ENCODE measurements around the gene KRT8.
A peak's percentile ranks its signal among the peaks of the same experiment; 100 is the strongest.

Gene KRT8

DNA sequence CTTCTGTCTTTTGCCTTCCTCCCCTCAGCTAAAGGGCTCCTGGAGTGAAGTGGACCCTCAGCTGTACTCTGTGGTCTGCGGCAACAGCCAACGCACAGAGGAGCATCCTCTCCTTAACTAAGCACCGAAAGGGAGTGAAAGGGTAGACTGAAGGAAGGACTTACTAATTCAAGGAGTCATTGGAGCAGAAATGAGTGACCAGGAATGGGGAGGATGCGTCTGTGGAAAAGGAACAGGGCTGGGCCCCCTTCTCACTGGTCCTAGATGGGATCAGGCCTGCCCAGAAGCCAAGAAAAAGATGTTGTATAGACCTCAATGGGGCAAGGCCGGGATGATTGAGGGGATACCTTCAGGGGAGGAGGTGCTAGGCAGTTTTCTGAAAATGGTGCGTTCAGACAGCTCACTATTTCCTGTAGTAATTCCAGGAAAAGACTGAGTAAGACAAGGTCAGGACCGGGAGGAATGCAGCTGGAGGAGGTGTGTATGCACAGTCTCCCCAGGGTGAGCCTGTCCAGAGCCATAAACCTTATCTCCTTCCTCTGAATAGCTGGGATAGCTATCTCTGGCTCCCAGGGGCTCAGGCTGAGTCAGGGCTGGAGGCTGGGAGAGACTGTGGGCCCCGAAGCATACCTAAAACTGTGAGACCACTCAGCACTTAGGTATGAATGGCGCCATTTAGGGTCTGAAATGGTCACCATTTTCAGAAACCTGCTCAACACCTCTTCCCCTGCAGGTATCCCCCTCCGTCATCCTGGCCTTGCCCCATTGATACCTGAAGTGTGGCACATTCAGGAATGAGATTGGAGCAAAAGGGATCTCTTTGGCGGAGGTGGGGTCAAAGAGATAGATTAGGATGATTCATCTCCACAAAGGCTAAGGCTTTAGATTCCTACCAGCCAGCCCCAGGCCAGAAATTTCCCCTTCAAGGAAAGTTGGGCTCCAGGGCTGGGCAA is 20.2 kb upstream of the KRT8 start:
- Histone ChIP-seq H3K4me3 (ENCODE audit: low read length) (no peak overlapping the region), H3K9ac (ENCODE audit: low read depth, low read length) (no peak overlapping the region; the same call in 1 of the 2 replicates), H3K9me3 (ENCODE audit: insufficient read depth, low read depth, low read length) (no peaks in the 10 kb centered on the region), H3K4me1 (ENCODE audit: insufficient read depth, low read length) (peaks cover 34% of the 10 kb centered on the region), H3K36me3 (ENCODE audit: insufficient read depth, low read length) (no peaks in the 10 kb centered on the region), H3K27ac (ENCODE audit: low read depth, low read length) (peak overlapping the region; percentile 80), H3K27me3 (ENCODE audit: insufficient read depth, low read length) (no peaks in the 10 kb centered on the region)
- WGBS = 77% methylated on average over 11 of the region's 11 CpGs

DNA sequence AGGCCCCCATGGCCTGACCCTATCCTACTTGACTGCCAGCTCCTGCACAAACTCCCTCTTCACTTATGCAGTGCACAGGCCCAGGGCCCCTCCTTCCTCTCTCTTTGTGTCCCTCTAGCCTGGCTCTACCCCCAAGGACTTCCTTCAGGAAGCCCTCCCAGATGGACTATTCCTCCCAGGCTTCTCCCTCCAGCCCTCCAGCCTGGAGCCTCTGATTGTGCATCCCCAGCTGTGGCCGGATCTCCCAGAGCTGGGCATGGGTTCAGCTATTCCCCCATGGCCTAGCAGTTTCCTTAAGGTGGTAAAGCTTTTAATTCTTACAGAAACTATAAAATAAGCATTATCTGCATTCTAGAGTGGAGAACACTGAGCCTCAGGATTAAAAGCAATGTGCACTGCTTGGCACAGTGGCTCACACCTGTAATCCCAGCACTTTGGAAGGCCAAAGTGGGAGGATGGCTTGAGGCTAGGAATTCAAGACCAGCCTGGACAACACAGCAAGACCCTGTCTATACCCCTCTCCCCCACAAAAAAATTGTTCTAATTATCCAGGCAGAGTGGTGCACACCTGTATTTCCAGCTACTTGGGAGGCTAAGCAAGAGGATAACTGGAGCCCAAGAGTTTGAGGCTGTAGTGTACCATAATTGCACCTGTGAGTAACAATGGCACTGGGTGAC is 16.8 kb upstream of the KRT8 start:
- no peak overlapping the region for H3K27ac ChIP-seq (ENCODE audit: low read depth, low read length)
- 53% methylated on average over 1 of the region's 1 CpG for WGBS
- H3K36me3 ChIP-seq (ENCODE audit: insufficient read depth, low read length) = no peaks in the 10 kb centered on the region
- H3K4me3 ChIP-seq (ENCODE audit: low read length) = no peak overlapping the region
- H3K27me3 ChIP-seq (ENCODE audit: insufficient read depth, low read length) = no peaks in the 10 kb centered on the region
- no peak overlapping the region for H3K9ac ChIP-seq (ENCODE audit: low read depth, low read length)
- no peaks in the 10 kb centered on the region for H3K9me3 ChIP-seq (ENCODE audit: insufficient read depth, low read depth, low read length)
- peaks cover 30% of the 10 kb centered on the region for H3K4me1 ChIP-seq (ENCODE audit: insufficient read depth, low read length)

DNA sequence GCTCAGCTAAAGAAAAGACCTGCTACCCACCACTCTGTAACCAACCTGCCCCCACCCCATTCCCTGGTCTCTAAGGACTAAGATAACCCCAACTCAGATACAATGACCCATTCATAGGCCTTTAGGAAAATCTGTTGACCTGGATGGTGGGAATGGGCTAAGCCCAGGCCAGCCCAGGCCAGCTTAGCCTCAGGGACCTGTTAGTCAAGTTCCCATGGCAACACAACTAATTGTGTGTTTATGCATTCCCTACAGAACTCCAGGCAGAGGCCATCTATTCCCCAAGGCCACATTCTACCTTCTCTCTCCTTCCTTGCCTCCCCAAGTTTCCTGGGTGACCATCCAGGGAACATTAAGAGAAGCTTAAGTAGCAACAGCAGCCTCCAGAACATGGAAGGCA is 16.1 kb upstream of the KRT8 start:
- no peak overlapping the region for H3K9ac ChIP-seq (ENCODE audit: low read depth, low read length)
- no peak overlapping the region for H3K27ac ChIP-seq (ENCODE audit: low read depth, low read length)
- H3K4me1 ChIP-seq (ENCODE audit: insufficient read depth, low read length) = peaks cover 23% of the 10 kb centered on the region

DNA sequence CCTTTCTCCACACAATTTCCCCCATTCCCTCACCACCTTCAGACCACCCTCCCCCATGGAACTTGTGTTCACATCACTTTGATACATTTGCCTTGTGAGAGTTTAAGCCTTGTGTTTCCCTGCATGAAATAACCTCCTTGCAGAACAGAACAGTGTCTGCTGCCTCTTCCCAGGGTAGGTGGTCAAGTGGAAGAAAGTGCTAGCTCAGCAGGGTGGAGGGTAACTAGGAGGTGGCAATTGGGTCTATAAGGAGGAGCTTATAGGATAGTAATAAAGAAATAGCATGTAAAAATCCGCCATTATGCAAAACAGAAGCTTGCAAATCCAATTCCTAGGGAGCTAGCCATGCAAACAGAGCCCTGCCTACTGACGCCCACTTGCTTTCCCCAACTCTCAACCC is 13.9 kb upstream of the KRT8 start:
- no peak overlapping the region for H3K27ac ChIP-seq (ENCODE audit: low read depth, low read length)
- 92% methylated on average over 2 of the region's 2 CpGs for whole genome bisulfite sequencing
- H3K9ac ChIP-seq (ENCODE audit: low read depth, low read length) = no peak overlapping the region
- H3K36me3 ChIP-seq (ENCODE audit: insufficient read depth, low read length) = no peaks in the 10 kb centered on the region
- H3K9me3 ChIP-seq (ENCODE audit: insufficient read depth, low read depth, low read length) = no peaks in the 10 kb centered on the region
- H3K27me3 ChIP-seq (ENCODE audit: insufficient read depth, low read length) = no peaks in the 10 kb centered on the region
- no peak overlapping the region for H3K4me3 ChIP-seq (ENCODE audit: low read length)
- peaks cover 8% of the 10 kb centered on the region; the same call in 1 of the 2 replicates for H3K4me1 ChIP-seq (ENCODE audit: insufficient read depth, low read length)

More for the DNA sequence above, 16.1 kb upstream of the KRT8 start:
- Histone ChIP-seq H3K4me3 (ENCODE audit: low read length) (no peak overlapping the region), H3K27me3 (ENCODE audit: insufficient read depth, low read length) (no peaks in the 10 kb centered on the region), H3K9me3 (ENCODE audit: insufficient read depth, low read depth, low read length) (no peaks in the 10 kb centered on the region), H3K36me3 (ENCODE audit: insufficient read depth, low read length) (no peaks in the 10 kb centered on the region)

DNA sequence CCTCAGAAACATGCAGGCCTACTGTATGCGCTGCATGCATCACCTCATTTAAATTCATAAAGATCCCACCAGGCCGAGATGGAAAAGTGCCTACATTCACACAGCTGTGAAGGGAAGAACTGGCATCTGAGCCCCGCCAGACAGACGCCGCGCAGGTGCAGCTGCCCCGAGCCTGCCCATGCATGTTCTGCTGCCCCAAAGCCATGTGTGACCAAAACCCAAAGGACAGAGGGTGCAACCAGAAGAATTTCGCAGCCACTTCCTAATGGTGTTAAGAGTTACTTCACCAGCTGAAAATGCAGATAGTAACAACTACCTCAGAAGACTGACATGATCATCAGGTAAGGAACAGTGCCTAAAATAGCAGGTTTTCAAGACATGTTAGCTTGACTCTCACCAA is 13.5 kb upstream of the KRT8 start:
- Histone ChIP-seq H3K9ac (ENCODE audit: low read depth, low read length) (no peak overlapping the region), H3K4me1 (ENCODE audit: insufficient read depth, low read length) (peaks cover 8% of the 10 kb centered on the region; the same call in 1 of the 2 replicates), H3K36me3 (ENCODE audit: insufficient read depth, low read length) (no peaks in the 10 kb centered on the region), H3K9me3 (ENCODE audit: insufficient read depth, low read depth, low read length) (no peaks in the 10 kb centered on the region), H3K27me3 (ENCODE audit: insufficient read depth, low read length) (no peaks in the 10 kb centered on the region), H3K27ac (ENCODE audit: low read depth, low read length) (no peak overlapping the region), H3K4me3 (ENCODE audit: low read length) (no peak overlapping the region)
- 93% methylated on average over 8 of the region's 8 CpGs for WGBS

DNA sequence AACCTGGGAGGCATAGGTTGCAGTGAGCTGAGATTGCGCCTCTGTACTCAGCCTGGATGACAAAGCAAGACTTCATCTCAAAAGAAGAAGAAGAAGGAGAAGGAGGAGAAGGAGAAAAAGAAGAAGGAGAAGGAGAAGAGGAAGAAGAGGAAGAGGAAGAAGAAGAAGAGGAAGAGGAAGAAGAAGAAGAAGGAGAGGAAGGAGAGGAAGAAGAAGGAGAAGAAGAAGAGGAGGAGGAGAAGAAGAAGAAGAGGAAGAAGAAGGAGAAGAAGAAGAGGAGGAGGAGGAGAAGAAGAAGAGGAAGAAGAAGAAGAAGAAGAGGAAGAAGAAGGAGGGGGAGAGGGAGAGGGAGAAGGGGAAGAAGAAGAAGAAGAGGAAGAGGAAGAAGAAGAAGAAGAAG is 12.9 kb upstream of the KRT8 start:
- peaks cover 8% of the 10 kb centered on the region; the same call in 1 of the 2 replicates for H3K4me1 ChIP-seq (ENCODE audit: insufficient read depth, low read length)

DNA sequence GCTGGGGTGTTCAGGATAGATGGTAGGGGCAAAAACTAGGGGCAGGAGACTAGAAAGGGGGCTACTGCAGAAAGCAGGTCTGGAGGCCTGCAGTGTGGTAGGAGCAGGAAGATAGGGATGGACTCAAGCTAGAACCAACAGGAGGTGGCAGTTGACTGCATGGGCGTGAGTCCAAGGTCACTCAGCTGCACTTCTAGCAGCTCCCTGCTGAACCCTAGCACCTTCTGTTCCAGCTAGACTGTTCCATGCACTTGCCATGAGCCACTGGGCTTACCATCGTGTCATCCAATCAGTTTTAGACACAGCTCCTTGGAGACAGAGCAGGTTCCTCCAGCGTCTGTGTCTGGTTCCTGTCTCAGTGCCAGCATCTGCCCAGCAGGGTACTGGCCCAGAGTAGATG is 11.3 kb upstream of the KRT8 start:
- Histone ChIP-seq H3K4me1 (ENCODE audit: insufficient read depth, low read length) (peaks cover 5% of the 10 kb centered on the region; the same call in 1 of the 2 replicates), H3K4me3 (ENCODE audit: low read length) (no peak overlapping the region), H3K9me3 (ENCODE audit: insufficient read depth, low read depth, low read length) (no peaks in the 10 kb centered on the region), H3K9ac (ENCODE audit: low read depth, low read length) (no peak overlapping the region), H3K27ac (ENCODE audit: low read depth, low read length) (no peak overlapping the region), H3K27me3 (ENCODE audit: insufficient read depth, low read length) (no peaks in the 10 kb centered on the region), H3K36me3 (ENCODE audit: insufficient read depth, low read length) (no peaks in the 10 kb centered on the region)
- WGBS = 90% methylated on average over 3 of the region's 3 CpGs

More for the DNA sequence above, 12.9 kb upstream of the KRT8 start:
- H3K4me3 ChIP-seq (ENCODE audit: low read length) = no peak overlapping the region
- H3K27me3 ChIP-seq (ENCODE audit: insufficient read depth, low read length) = no peaks in the 10 kb centered on the region
- no peak overlapping the region for H3K9ac ChIP-seq (ENCODE audit: low read depth, low read length)
- no peak overlapping the region for H3K27ac ChIP-seq (ENCODE audit: low read depth, low read length)
- H3K9me3 ChIP-seq (ENCODE audit: insufficient read depth, low read depth, low read length) = no peaks in the 10 kb centered on the region
- WGBS = 100% methylated on average over 1 of the region's 1 CpG
- no peaks in the 10 kb centered on the region for H3K36me3 ChIP-seq (ENCODE audit: insufficient read depth, low read length)

DNA sequence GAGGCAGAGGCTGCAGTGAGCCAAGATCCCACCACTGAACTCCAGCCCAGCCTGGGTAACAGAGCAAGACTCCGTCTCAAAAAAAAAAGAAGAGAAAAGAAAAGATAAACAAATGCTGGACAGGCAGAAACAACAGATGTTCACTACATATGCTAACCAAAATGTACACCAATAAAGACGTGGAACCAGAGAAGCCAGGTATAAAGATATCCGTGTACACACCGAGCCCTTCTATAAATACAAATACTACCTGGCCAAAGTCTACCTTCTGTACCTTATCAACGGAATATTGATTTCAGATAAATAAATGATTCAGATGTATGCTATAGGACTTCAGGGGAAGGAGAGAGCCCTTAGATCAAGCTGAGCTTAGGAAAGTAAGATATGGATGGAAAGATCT is 10.8 kb upstream of the KRT8 start:
- no peak overlapping the region for H3K27ac ChIP-seq (ENCODE audit: low read depth, low read length)
- H3K9ac ChIP-seq (ENCODE audit: low read depth, low read length) = no peak overlapping the region
- H3K4me1 ChIP-seq (ENCODE audit: insufficient read depth, low read length) = no peaks in the 10 kb centered on the region
- no peaks in the 10 kb centered on the region for H3K27me3 ChIP-seq (ENCODE audit: insufficient read depth, low read length)
- WGBS = 100% methylated on average over 5 of the region's 5 CpGs
- H3K36me3 ChIP-seq (ENCODE audit: insufficient read depth, low read length) = no peaks in the 10 kb centered on the region
- no peaks in the 10 kb centered on the region for H3K9me3 ChIP-seq (ENCODE audit: insufficient read depth, low read depth, low read length)
- H3K4me3 ChIP-seq (ENCODE audit: low read length) = no peak overlapping the region

DNA sequence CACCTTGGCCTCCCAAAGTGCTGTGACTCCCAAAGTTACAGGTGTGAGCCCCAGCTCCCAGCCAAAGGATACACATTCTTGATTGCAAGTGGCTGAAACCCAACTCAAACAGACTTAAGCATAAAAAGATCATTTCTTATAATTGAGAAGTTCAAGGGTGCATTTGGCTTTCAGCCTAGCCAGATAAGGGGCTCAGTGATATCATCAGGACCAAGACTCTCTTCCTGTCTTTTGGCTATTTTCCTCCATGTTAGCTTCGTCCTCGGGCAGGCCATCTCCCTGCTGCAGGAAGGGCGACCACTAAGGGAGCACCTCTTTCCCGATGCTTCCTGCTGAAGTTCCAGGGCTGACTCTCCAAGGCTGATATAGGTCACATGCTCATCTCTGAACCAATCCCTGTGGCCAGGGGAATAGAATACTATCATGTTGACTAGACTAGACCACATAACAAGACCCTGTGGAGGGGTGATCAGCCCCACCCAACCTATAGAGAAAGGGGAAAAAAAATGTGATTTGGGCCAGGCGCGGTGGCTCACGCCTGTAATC is 9.8 kb upstream of the KRT8 start:
- Histone ChIP-seq H3K27me3 (ENCODE audit: insufficient read depth, low read length) (no peaks in the 10 kb centered on the region), H3K27ac (ENCODE audit: low read depth, low read length) (no peak overlapping the region), H3K9ac (ENCODE audit: low read depth, low read length) (no peak overlapping the region), H3K4me1 (ENCODE audit: insufficient read depth, low read length) (peaks cover 8% of the 10 kb centered on the region; the same call in 1 of the 2 replicates), H3K36me3 (ENCODE audit: insufficient read depth, low read length) (no peaks in the 10 kb centered on the region), H3K9me3 (ENCODE audit: insufficient read depth, low read depth, low read length) (no peaks in the 10 kb centered on the region), H3K4me3 (ENCODE audit: low read length) (no peak overlapping the region)
- 93% methylated on average over 7 of the region's 7 CpGs for WGBS

DNA sequence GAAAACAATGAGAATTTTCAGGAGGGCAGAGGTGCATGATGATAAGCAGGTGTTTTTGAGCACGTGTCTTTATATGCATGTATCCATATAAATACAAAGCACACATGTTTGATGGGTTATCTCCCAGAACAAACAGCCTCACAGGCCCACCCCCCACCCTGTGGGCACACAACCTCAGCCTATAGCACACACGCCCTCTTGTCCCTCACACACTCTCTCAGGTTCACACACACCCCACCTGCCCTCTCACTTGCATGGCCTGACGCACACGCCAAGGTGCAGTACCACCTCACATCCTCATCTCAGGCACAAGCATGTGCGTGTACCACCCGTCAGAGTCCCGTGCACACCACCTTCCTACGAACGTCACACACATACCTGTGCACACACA is 8.6 kb upstream of the KRT8 start:
- Histone ChIP-seq H3K27ac (ENCODE audit: low read depth, low read length) (no peak overlapping the region), H3K36me3 (ENCODE audit: insufficient read depth, low read length) (no peaks in the 10 kb centered on the region), H3K27me3 (ENCODE audit: insufficient read depth, low read length) (no peaks in the 10 kb centered on the region), H3K9ac (ENCODE audit: low read depth, low read length) (no peak overlapping the region), H3K9me3 (ENCODE audit: insufficient read depth, low read depth, low read length) (no peaks in the 10 kb centered on the region), H3K4me1 (ENCODE audit: insufficient read depth, low read length) (peaks cover 19% of the 10 kb centered on the region), H3K4me3 (ENCODE audit: low read length) (no peak overlapping the region)
- 93% methylated on average over 9 of the region's 9 CpGs for WGBS

All from HUES64 (cell line).